Measurements from ENCODE around the gene OR10H1.
"Not testable (repeated sequence)": the region's sequence is repeated elsewhere in the genome, so short reads cannot be mapped to it uniquely, and the experiment has no call there.

Gene OR10H1

DNA sequence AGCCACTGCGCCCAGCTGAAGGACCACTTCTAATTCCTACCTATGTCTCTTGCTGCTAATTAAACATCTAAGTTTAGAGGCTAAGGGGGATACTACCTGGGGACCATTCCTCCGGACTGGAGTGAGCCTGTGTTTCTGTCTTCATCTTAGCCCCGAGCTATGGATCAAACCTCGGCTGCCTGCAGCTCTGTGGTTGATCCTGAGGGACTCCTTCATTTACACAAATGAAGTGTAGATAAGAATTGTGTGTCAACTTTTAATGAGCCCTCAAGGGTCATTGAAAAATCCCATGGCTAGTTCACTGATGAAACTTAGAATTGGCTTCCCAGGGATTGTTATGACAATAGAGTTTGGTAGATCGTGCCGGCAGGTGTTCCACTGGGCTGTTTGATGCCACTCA, 31.5 kb upstream of the OR10H1 start:
- H3K4me3 ChIP-seq (ENCODE audit: low read length): no peak overlapping the region
- TF ChIP-seq, protein P1, sequence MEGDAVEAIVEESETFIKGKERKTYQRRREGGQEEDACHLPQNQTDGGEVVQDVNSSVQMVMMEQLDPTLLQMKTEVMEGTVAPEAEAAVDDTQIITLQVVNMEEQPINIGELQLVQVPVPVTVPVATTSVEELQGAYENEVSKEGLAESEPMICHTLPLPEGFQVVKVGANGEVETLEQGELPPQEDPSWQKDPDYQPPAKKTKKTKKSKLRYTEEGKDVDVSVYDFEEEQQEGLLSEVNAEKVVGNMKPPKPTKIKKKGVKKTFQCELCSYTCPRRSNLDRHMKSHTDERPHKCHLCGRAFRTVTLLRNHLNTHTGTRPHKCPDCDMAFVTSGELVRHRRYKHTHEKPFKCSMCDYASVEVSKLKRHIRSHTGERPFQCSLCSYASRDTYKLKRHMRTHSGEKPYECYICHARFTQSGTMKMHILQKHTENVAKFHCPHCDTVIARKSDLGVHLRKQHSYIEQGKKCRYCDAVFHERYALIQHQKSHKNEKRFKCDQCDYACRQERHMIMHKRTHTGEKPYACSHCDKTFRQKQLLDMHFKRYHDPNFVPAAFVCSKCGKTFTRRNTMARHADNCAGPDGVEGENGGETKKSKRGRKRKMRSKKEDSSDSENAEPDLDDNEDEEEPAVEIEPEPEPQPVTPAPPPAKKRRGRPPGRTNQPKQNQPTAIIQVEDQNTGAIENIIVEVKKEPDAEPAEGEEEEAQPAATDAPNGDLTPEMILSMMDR (conservative IDR thresholded peaks at IDR 0.05; ENCODE audit: low read depth, low read length): no peak
- DNase-seq (ENCODE audit: low read depth): no peak

DNA sequence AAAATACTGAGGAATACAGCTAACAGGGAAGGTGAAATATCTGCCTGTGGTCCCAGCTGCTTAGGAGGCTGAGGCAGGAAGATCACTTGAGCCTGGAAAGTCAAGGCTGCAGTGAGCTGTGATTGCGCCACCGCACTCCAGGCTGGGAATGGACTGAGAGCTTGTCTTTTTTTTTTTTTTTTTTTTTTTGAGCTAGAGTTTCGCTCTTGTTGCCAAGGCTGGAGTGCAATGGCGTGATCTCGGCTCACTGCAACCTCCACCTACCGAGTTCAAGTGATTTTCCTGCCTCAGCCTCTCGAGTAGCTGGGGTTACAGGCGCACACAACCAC, 28.4 kb upstream of the OR10H1 start:
- not testable (repeated sequence) for H3K4me3 ChIP-seq (ENCODE audit: low read length); DNase-seq (ENCODE audit: low read depth)

DNA sequence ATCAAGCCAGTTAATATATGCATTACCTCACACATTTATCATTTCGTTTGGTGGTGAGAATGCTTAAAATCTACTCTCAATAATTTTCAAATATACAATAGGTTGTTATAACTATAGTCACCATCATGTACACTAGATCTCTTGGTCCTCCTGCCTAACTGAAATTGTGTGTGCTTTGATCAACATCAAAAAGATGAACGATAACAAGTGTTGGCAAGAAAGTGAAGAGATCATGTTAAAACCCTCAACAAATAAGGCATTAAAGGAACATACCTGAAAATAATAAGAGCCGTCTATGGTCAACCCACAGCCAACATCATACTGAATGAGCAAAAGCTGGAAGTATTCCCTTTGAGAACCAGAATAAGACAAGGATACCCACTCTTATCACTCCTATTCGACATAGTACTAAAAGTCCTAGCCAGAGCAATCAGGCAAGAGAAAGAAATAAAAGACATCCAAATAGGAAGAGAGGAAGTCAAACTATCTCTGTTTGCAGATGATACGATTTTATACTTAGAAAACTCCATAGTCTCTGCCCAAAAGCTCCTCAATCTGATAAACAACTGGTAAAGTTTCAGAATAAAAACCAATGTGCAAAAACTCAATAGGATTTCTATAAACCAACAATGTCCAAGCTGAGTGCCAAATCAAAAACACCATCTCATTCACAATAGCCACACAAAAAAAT, 27.9 kb upstream of the OR10H1 start:
- H3K4me3 ChIP-seq (ENCODE audit: low read length): no peak overlapping the region
- DNase-seq (ENCODE audit: low read depth): no peak
- TF ChIP-seq, protein P1 (conservative IDR thresholded peaks at IDR 0.05; ENCODE audit: low read depth, low read length): no peak

DNA sequence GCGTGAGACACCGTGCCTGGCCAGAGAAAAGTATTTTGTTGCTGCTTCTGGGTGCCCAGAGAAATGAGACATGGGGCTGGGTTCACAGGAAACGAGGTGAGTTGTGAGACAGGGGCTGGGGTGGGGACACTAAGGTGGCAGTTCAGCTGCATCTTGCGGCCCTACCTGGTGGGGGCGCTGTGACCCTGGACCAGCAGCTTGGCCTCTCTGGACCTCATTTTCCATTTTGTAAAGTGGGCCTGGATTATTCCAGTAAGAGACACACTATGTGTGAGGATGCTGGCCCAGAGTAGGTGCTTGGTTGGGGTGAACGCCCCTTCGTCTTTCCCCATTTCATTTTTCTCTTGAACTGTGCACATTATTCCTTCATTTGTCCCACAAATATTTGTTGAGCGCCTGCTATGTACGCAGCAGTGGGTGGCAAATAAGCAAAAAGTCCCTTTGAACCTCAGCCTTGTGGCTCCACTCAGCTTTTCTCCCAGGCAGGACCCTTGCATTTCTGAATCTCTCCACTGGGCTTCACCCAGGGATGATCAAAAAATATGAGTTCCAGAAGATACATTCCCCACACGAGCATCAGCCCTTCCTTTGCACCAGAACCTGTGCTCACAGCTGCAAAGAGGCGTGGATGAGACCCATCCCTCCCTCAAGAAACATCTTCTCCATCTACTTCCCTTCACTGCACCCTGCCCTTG, 26.6 kb upstream of the OR10H1 start:
- no peak overlapping the region for H3K4me3 ChIP-seq (ENCODE audit: low read length)
- DNase-seq (ENCODE audit: low read depth): no peak
- TF ChIP-seq, protein P1 (conservative IDR thresholded peaks at IDR 0.05; ENCODE audit: low read depth, low read length): peak; percentile 10

DNA sequence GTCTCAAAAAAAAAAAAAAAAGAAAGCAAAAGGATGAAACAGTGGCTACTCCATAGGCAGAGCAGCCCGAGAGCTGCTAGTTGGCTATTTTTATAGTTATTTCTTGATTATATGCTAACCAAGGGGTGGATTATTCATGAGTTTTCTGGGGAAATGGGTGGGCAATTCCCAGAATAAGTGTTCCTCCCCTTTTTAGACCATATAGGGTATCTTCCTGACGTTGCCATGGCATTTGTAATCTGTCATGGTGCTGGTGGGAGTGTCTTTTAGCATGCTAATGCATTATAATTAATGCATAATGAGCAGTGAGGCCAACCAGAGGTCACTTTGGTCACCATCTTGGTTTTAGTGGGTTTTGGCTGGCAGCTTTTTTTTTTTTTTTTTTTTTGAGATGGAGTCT, 25.4 kb upstream of the OR10H1 start:
- no peak for DNase-seq (ENCODE audit: low read depth)
- H3K4me3 ChIP-seq (ENCODE audit: low read length): no peak overlapping the region
- TF ChIP-seq, protein P1 (conservative IDR thresholded peaks at IDR 0.05; ENCODE audit: low read depth, low read length): no peak

DNA sequence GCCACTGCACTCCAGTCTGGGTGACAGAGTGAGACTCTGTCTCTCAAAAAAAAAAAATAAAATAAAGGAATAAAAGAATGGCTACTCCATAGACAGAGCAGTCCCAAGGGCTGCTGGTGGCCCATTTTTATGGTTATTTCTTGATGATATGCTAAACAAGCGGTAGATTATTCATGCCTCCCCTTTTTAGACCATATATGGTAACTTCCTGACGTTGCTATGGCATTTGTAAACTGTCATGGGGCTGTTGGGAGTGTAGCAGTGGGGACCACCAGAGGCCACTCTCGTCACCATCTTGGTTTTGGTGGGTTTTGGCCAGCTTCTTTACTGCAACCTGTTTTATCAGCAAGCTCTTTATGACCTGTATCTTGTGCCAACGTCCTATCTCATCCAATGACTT, 24.4 kb upstream of the OR10H1 start:
- not testable (repeated sequence) for DNase-seq (ENCODE audit: low read depth); H3K4me3 ChIP-seq (ENCODE audit: low read length)

DNA sequence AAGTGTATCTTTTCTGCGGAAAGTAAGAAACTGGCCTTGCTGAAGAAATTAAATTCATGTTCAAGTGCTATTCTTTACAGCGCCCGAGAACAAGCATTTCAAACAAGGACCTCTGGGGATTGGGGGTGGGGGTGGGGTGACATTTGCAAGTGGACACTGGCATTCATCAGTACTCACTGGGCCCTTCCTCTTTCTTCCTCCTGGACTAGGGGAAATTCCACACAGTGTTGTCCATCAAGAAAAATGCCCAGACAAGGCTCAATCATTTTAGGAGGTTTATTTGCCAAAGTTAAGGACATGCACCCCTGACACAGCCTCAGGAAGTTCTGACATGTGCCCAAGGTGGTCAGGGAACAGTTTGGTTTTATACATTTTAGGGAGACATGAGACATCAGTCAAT, 22.9 kb upstream of the OR10H1 start:
- no peak for DNase-seq (ENCODE audit: low read depth)
- TF ChIP-seq, protein P1 (conservative IDR thresholded peaks at IDR 0.05; ENCODE audit: low read depth, low read length): no peak
- H3K4me3 ChIP-seq (ENCODE audit: low read length): no peak overlapping the region

DNA sequence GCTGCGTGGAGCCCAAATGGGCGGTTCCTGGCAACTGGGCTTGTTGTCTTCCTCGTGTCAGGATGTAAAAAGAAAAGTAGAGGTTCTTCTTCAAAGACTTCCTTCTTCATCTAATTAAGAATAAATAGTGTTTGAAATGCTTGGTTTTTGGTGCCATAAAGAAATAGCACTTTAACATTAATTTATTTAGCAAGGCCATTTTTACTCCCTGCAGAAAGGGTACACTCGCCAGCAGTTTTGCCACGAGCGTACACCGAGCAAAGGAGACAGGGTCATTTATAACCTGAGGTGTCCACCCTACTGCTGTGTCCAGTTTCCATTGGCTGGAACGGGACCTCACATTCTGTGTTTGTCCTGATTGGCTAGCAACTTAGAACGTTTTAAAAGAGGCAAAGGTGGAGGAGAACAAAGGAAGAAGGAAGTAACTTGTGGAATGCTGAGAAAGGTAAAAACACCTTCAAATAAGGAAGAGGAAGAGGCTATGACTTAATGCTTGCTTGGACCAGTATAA, 21.8 kb upstream of the OR10H1 start:
- DNase-seq (ENCODE audit: low read depth): no peak
- TF ChIP-seq, protein P1 (conservative IDR thresholded peaks at IDR 0.05; ENCODE audit: low read depth, low read length): no peak
- peak overlapping the region; percentile 63 for H3K4me3 ChIP-seq (ENCODE audit: low read length)
